ENCODE measurements around the gene PRKAR1A.

PRKAR1A gene

GRCh38 chr17:68565661-68566441 is 53.6 kb downstream of the PRKAR1A start:
- no peak for TF ChIP-seq FOXM1 (IDR thresholded peaks at IDR 0.05; ENCODE audit: borderline replicate concordance)
- no peak for TF ChIP-seq ARNT (IDR thresholded peaks at IDR 0.05)
- no peak for TF ChIP-seq FOXK2 (IDR thresholded peaks at IDR 0.05)
- no peak for TF ChIP-seq L3MBTL2 (conservative IDR thresholded peaks at IDR 0.05)
- TF ChIP-seq CTBP1 (IDR thresholded peaks at IDR 0.05; ENCODE audit: borderline replicate concordance): no peak
- no peak for TF ChIP-seq ELF4 (IDR thresholded peaks at IDR 0.05)
- TF ChIP-seq BHLHE40 (IDR thresholded peaks at IDR 0.05; ENCODE audit: borderline replicate concordance): no peak
- TF ChIP-seq LEF1 (IDR thresholded peaks at IDR 0.05; ENCODE audit: borderline replicate concordance): no peak
- no peak for TF ChIP-seq SP1 (IDR thresholded peaks at IDR 0.05)
- no peak for TF ChIP-seq FOXA1 (IDR thresholded peaks at IDR 0.05)
- no peak for TF ChIP-seq SUZ12 (IDR thresholded peaks at IDR 0.05)
- CTCF ChIA-PET: interaction anchor here (1.2 to 1.5 kb wide), 2 partner anchors 11 to 421 kb away, joined by 3 to 4 read pairs; no protein-coding TSS in a partner anchor
- POLR2A ChIA-PET: no interaction called here
- no peak for DNase-seq (ENCODE audit: extremely low spot score)

DNA sequence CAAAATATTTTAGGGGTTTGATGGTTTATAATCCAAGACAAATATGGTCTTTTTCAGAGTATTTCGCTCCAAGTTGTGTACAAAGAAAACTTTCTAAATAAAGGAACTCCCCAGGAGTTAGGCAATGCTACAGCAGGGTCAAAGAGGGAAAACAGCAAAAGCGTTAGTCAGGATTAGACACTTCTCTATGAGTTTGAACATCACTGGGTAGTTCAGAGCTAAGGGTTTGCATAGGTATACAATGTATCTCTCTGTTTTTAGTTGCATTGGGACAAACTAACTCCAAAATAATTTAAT is 54.2 kb downstream of the PRKAR1A start:
- ChIA-PET POLR2A (no interaction called here), CTCF (interaction anchor here (0.6 to 1.5 kb wide), 3 partner anchors 11 to 420 kb away, joined by 3 to 4 read pairs (median 3); no protein-coding TSS in a partner anchor)
- DNase-seq (ENCODE audit: extremely low spot score): no peak
- TF ChIP-seq ARNT (IDR thresholded peaks at IDR 0.05) (no peak), CTBP1 (IDR thresholded peaks at IDR 0.05; ENCODE audit: borderline replicate concordance) (no peak), HDGF (IDR thresholded peaks at IDR 0.05; ENCODE audit: borderline replicate concordance) (no peak), TARDBP (IDR thresholded peaks at IDR 0.05) (no peak), FOXM1 (IDR thresholded peaks at IDR 0.05; ENCODE audit: borderline replicate concordance) (no peak), NFRKB (IDR thresholded peaks at IDR 0.05) (no peak), ZNF384 (IDR thresholded peaks at IDR 0.05) (no peak), FOXA1 (IDR thresholded peaks at IDR 0.05) (no peak), SP1 (IDR thresholded peaks at IDR 0.05) (no peak), L3MBTL2 (conservative IDR thresholded peaks at IDR 0.05) (no peak)
- TF ChIP-seq, protein P1, sequence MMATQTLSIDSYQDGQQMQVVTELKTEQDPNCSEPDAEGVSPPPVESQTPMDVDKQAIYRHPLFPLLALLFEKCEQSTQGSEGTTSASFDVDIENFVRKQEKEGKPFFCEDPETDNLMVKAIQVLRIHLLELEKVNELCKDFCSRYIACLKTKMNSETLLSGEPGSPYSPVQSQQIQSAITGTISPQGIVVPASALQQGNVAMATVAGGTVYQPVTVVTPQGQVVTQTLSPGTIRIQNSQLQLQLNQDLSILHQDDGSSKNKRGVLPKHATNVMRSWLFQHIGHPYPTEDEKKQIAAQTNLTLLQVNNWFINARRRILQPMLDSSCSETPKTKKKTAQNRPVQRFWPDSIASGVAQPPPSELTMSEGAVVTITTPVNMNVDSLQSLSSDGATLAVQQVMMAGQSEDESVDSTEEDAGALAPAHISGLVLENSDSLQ (IDR thresholded peaks at IDR 0.05): no peak

- POLR2A ChIA-PET: no interaction called here
- TF ChIP-seq FOXM1 (IDR thresholded peaks at IDR 0.05; ENCODE audit: borderline replicate concordance): no peak
- no peak for TF ChIP-seq HDGF (IDR thresholded peaks at IDR 0.05; ENCODE audit: borderline replicate concordance)
- no peak for TF ChIP-seq TARDBP (IDR thresholded peaks at IDR 0.05)
- no peak for TF ChIP-seq SP1 (IDR thresholded peaks at IDR 0.05)
- TF ChIP-seq CTBP1 (IDR thresholded peaks at IDR 0.05; ENCODE audit: borderline replicate concordance): no peak
- TF ChIP-seq NFRKB (IDR thresholded peaks at IDR 0.05): no peak
- TF ChIP-seq, protein P1 (IDR thresholded peaks at IDR 0.05): no peak
- TF ChIP-seq FOXK2 (IDR thresholded peaks at IDR 0.05): no peak
- no peak for TF ChIP-seq L3MBTL2 (conservative IDR thresholded peaks at IDR 0.05)
- no peak for TF ChIP-seq LEF1 (IDR thresholded peaks at IDR 0.05; ENCODE audit: borderline replicate concordance)
- TF ChIP-seq FOXA1 (IDR thresholded peaks at IDR 0.05): no peak
- TF ChIP-seq ARNT (IDR thresholded peaks at IDR 0.05): no peak
- TF ChIP-seq ELF4 (IDR thresholded peaks at IDR 0.05): no peak
- no peak for TF ChIP-seq ZNF384 (IDR thresholded peaks at IDR 0.05)
- TF ChIP-seq SUZ12 (IDR thresholded peaks at IDR 0.05): no peak
- DNase-seq (ENCODE audit: extremely low spot score): no peak
- CTCF ChIA-PET: interaction anchor here (0.6 to 1.5 kb wide), 3 partner anchors 10 to 420 kb away, joined by 3 to 4 read pairs (median 3); no protein-coding TSS in a partner anchor
These were observed 54.8 kb downstream of the PRKAR1A start for GRCh38 chr17:68567035-68567434.

- POLR2A ChIA-PET: no interaction called here
- TF ChIP-seq FOXM1 (IDR thresholded peaks at IDR 0.05; ENCODE audit: borderline replicate concordance) (no peak), ARNT (IDR thresholded peaks at IDR 0.05) (no peak)
- no peak for DNase-seq (ENCODE audit: extremely low spot score)
- CTCF ChIA-PET: interaction anchor here (1.5 kb wide), 1 partner anchor 10 kb away, joined by 4 read pairs; no protein-coding TSS in a partner anchor
These were observed 55.4 kb downstream of the PRKAR1A start for GRCh38 chr17:68567581-68567980.

- POLR2A ChIA-PET: interaction anchor here (1.2 kb wide), 1 partner anchor 11 kb away, joined by 3 read pairs; no protein-coding TSS in a partner anchor
- CTCF ChIA-PET: no interaction called here
- DNase-seq (ENCODE audit: extremely low spot score): no peak
- TF ChIP-seq FOXK2 (IDR thresholded peaks at IDR 0.05): no peak
These were observed 56.4 kb downstream of the PRKAR1A start for GRCh38 chr17:68568581-68568980.

DNA sequence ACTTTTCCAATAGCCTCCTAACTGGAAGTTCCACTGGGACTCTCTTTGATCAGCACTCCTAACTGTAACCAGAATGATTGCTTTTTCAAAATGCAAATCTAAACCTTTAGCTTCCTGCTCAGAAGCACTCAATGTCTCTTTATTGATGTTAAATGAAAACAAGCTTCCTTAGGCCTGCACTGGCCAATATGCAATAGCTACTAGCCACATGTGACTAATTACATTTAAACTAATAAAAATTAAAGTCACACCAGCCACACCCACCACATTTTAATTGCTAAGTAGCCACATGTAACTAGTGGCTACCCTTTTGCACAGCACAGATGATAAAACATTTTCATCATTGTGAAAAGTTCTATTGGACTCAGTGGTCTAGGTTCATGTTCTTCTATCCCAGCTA is 57.1 kb downstream of the PRKAR1A start:
- no peak for DNase-seq (ENCODE audit: extremely low spot score)
- ChIA-PET CTCF (no interaction called here), POLR2A (interaction anchor here (1.2 kb wide), 1 partner anchor 10 kb away, joined by 3 read pairs; no protein-coding TSS in a partner anchor)
- no peak for TF ChIP-seq LEF1 (IDR thresholded peaks at IDR 0.05; ENCODE audit: borderline replicate concordance)
- no peak for TF ChIP-seq TARDBP (IDR thresholded peaks at IDR 0.05)
- no peak for TF ChIP-seq FOXA1 (IDR thresholded peaks at IDR 0.05)
- TF ChIP-seq BHLHE40 (IDR thresholded peaks at IDR 0.05; ENCODE audit: borderline replicate concordance): no peak
- TF ChIP-seq SP1 (IDR thresholded peaks at IDR 0.05): no peak
- TF ChIP-seq ZNF384 (IDR thresholded peaks at IDR 0.05): no peak
- no peak for TF ChIP-seq ARNT (IDR thresholded peaks at IDR 0.05)
- TF ChIP-seq CTBP1 (IDR thresholded peaks at IDR 0.05; ENCODE audit: borderline replicate concordance): no peak
- no peak for TF ChIP-seq FOXK2 (IDR thresholded peaks at IDR 0.05)
- TF ChIP-seq SUZ12 (IDR thresholded peaks at IDR 0.05): no peak
- no peak for TF ChIP-seq ELF4 (IDR thresholded peaks at IDR 0.05)
- TF ChIP-seq L3MBTL2 (conservative IDR thresholded peaks at IDR 0.05): no peak

DNA sequence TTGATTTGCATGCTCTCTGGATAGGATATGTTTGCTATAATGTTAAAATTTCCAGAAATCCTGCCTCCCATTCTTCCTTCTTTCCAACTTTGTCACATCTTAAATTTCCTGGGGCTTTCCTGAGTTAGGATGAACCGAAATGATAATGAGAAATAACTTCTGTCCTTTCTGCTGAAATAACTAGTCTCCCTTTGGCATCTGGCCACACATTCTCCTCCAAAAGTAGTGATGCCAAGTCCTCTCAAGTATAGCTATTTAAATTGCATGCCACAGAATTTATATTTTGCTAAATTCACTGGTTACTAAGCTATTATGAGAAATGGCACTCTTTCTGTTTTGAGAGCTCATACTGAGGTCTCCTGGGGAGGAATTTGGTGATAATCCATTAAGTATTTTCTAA is 58.3 kb downstream of the PRKAR1A start:
- CTCF ChIA-PET: interaction anchor here (1.1 kb wide), 1 partner anchor 43 kb away, joined by 3 read pairs; no protein-coding TSS in a partner anchor
- no peak for TF ChIP-seq ZNF384 (IDR thresholded peaks at IDR 0.05)
- no peak for TF ChIP-seq LEF1 (IDR thresholded peaks at IDR 0.05; ENCODE audit: borderline replicate concordance)
- TF ChIP-seq, protein P1 (IDR thresholded peaks at IDR 0.05): no peak
- no peak for TF ChIP-seq SUZ12 (IDR thresholded peaks at IDR 0.05)
- TF ChIP-seq HDGF (IDR thresholded peaks at IDR 0.05; ENCODE audit: borderline replicate concordance): no peak
- no peak for TF ChIP-seq TARDBP (IDR thresholded peaks at IDR 0.05)
- no peak for TF ChIP-seq FOXM1 (IDR thresholded peaks at IDR 0.05; ENCODE audit: borderline replicate concordance)
- TF ChIP-seq NFRKB (IDR thresholded peaks at IDR 0.05): no peak
- no peak for TF ChIP-seq SP1 (IDR thresholded peaks at IDR 0.05)
- no peak for TF ChIP-seq ELF4 (IDR thresholded peaks at IDR 0.05)
- TF ChIP-seq L3MBTL2 (conservative IDR thresholded peaks at IDR 0.05): no peak
- TF ChIP-seq BHLHE40 (IDR thresholded peaks at IDR 0.05; ENCODE audit: borderline replicate concordance): no peak
- TF ChIP-seq FOXK2 (IDR thresholded peaks at IDR 0.05): no peak
- TF ChIP-seq CTBP1 (IDR thresholded peaks at IDR 0.05; ENCODE audit: borderline replicate concordance): no peak
- TF ChIP-seq FOXA1 (IDR thresholded peaks at IDR 0.05): no peak
- no peak for TF ChIP-seq ARNT (IDR thresholded peaks at IDR 0.05)

More for the DNA sequence above, 58.3 kb downstream of the PRKAR1A start:
- POLR2A ChIA-PET: no interaction called here
- DNase-seq (ENCODE audit: extremely low spot score): no peak
